ENCODE data around the gene TMC7.
"Not testable (repeated sequence)": the region's sequence is repeated elsewhere in the genome, so short reads cannot be mapped to it uniquely, and the experiment has no call there.

TMC7 gene

DNA sequence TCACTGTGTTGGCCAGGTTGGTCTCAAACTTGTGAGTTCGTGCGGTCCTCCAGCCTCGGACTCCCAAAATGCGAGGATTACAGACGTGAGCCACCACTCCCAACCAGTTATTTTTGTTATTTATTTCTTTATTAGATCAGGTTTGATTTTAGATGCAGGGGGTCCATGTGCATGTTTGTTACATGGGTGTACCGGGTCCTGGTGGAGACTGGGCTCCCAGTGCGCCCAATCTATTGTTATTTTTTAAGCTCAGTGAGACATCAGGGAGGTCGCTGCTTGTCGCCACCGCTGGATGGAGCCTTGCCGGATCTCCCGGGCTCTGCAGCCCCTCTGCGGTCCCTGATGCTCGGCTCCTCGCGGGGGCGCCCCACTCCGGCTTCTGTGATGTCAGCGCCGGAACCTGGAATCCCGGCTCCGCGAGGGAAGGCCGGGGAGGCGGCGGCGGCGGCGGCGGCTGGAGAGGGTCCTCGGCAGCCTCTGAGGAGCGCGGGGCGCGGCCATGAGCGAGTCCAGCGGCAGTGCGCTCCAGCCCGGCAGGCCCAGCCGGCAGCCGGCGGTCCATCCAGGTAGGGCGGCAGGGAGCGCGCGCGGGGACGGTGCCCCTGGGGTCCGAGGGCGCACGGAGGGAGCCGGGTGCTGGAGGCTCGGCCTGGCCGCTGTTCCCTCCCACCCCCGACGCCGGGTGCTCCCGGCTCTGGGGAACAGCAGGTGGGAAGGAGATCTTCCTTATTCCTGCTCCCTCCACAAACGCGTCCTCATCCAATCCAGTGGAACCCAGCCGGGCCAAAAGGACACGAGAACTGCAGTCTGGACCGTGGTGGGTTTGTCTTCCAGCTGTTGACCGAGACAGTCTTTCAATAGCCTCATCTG, at the start of gene TMC7:
TSS of gene TMC7 (plus strand) at position 370 of the 870 bp plus-strand sequence. CDS start at position 500, 130 bp downstream.
- DNase-seq (ENCODE audit: low read depth in 4 of 4, low spot score in 1 of 4), result peak in 1 of 4 experiments; percentile 44

- no peak for DNase-seq (ENCODE audit: low read depth in 4 of 4, low spot score in 1 of 4)
These were observed 46.9 kb upstream of the TMC7 start for GRCh38 chr16:18936727-18937340.

DNA sequence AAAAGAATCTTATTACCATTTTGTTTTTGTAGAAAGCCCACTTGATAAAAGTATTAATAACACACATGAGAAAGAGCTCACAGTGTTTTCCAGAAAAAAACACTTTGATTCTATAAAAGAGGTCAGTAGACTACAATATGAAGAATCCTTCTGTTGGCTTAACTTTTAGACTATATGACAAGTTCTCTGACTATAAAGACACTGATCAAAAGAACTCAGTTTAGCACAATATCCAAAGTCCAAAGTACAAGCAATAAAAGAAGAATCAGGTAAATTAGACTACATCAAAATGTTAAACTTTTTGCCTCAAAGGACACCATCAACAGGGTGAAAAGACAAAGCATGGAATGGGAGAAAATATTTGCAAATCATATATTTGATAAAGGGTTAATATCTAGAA, 46.3 kb upstream of the TMC7 start:
- DNase-seq (ENCODE audit: low read depth in 4 of 4, low spot score in 1 of 4), result no peak

DNA sequence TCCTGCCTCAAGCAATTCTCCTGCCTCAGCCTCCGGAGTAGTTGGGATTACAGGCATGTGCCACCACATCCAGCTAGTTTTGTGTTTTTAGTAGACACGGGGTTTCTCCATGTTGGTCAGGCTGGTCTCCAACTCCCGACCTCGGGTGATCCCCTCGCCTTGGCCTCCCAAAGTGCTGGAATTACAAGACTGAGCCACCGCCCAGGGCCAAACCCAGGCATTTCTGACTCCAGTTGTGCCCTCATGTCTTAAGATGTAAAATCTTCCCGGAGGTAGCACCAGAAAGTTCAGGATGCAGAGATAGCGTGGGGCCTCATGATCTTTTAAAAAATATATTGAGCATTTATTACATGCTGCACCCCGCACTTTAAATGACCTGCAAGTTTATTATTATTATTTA, 44.7 kb upstream of the TMC7 start:
- DNase-seq (ENCODE audit: low read depth in 4 of 4, low spot score in 1 of 4), result no peak

- no peak for DNase-seq (ENCODE audit: low read depth in 4 of 4, low spot score in 1 of 4)
These were observed 42.3 kb upstream of the TMC7 start for GRCh38 chr16:18941471-18941870.

DNA sequence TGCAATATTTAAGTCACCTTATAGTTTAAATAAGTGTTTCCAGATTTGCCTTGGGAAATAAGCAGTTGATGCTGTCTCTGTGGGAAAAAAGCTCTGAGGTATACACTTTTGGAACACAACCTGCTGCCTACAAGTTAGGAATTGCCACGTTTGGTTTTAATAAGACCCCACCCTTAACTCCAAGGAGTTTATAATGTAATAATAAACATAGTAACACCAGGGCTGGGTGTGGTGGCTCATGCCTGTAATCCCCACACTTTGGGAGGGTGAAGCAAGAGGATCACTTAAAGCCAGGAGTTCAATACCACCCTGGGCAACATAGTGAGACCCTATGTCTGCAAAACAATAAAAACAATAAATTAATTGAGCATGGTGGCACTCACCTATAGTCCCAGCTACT, 41.7 kb upstream of the TMC7 start:
- DNase-seq (ENCODE audit: low read depth in 4 of 4, low spot score in 1 of 4), result no peak

DNA sequence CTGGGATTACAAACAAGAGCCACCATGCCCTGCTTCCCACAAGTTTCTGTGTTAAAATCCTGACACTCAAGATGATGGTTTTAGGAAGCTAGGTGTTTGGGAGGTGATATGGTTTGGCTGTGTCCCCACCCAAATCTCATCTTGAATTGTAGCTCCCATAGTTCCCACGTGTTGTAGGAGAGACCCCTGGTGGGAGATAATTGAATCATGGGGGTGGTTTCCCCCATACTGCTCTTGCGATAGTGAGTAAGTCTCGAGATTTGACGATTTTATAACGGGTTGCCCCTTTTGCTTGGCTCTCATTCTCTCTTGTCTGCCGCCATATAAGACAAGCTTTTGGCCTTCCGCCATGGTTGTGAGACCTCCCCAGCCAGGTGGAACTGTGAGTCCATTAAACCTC, 40.3 kb upstream of the TMC7 start:
- no peak for DNase-seq (ENCODE audit: low read depth in 4 of 4, low spot score in 1 of 4)

DNA sequence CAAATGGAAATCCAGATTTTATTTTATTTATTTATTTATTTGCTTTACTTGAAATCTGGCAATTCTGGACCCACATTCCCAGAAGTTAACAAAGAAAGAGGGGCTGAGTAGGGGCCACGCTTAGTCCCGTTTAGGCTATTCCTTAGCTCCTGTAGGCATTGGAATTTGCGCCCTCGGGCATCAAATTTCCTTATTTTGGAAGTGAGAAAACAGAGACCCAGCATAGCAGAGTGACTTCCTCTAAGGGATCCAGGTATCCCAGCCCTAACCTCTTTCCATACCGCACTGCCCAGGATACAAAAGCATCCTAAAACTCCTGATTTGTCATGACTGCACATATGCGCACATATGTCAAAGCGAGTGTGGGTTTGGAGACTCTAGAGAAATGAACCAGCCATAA, 38.5 kb upstream of the TMC7 start:
- DNase-seq (ENCODE audit: low read depth in 4 of 4, low spot score in 1 of 4), result no peak

- DNase-seq (ENCODE audit: low read depth in 4 of 4, low spot score in 1 of 4), result no peak
These were observed 35.2 kb upstream of the TMC7 start for GRCh38 chr16:18948372-18949020.

GRCh38 chr16:18950469-18951185, 33.1 kb upstream of the TMC7 start:
- DNase-seq (ENCODE audit: low read depth in 4 of 4, low spot score in 1 of 4), result no peak

- no peak for DNase-seq (ENCODE audit: low read depth in 4 of 4, low spot score in 1 of 4)
These were observed 30.2 kb upstream of the TMC7 start for GRCh38 chr16:18953547-18953946.

DNA sequence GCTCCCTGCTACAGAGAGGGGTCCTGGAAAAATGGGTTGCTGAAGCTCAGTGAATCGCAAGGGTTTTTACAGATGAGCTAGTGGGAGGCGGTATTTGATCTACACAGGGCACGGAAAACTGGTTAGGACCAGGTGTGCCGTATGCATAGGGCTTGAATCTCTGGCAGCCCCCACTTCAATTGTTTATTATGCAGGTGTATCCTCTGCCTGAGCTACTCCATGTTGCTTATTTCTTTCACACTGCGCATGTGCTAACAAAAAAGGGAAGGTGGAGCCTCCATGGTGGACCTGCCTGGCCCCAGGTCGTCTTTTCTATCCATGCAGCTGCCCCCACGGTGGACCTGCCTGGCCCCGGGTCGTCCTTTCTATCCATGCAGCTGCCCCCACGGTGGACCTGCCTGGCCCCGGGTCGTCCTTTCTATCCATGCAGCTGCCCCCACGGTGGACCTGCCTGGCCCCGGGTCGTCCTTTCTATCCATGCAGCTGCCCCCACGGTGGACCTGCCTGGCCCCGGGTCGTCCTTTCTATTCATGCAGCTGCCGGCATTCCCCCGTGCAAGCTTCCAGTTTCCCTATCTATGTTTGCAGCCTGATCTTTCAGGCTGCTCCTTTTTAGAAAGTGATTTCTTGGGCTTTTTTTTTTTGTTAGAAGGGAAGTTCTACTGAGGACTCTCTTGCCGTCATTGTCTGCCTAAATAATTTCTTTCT, 27.7 kb upstream of the TMC7 start:
- not testable (repeated sequence) for DNase-seq (ENCODE audit: low read depth in 4 of 4, low spot score in 1 of 4)

DNA sequence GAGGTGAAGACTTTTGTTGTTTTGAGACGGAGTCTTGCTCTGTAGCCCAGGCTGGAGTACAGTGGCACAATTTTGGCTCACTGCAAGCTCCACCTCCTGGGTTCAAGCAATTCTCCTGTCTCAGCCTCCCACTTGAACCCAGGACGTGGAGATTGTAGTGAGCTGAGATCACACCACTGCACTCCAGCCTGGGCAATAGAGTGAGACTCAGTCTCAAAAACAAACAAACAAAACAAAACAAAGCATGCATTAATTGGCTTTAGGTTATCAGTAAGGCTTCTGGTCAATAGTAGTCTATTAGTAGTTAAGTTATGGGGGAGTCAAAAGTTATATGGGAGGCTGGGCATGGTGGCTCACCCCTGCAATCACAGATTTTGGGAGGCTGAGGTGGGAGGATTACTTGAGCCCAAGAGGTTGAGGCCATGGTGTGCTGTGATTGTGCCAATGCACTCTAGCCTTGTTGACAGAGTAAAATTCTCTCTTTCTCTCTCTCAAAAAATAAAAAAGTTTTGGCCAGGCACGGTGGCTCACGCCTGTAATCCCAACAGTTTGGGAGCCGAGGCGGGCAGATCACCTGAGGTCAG, 27.0 kb upstream of the TMC7 start:
- not testable (repeated sequence) for DNase-seq (ENCODE audit: low read depth in 4 of 4, low spot score in 1 of 4)

DNA sequence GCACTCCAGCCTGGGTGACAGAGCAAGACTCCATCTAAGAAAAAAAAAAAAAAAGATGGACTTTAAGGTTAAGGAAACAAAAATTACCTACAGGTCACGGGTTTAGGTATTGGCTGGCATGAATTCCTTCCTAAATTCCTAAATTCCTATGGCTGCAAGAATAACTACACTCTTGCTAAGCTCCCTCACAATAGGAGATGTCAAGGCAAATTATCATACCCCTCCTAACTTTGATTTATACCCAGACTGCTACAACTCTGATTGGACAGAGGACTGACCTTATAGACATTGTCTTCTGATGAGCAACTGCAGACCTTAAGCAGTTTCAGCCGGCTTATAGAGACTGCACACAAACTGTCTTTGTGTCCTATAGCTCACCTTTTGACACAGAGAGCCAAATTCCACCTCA, 25.1 kb upstream of the TMC7 start:
- no peak for DNase-seq (ENCODE audit: low read depth in 4 of 4, low spot score in 1 of 4)

DNA sequence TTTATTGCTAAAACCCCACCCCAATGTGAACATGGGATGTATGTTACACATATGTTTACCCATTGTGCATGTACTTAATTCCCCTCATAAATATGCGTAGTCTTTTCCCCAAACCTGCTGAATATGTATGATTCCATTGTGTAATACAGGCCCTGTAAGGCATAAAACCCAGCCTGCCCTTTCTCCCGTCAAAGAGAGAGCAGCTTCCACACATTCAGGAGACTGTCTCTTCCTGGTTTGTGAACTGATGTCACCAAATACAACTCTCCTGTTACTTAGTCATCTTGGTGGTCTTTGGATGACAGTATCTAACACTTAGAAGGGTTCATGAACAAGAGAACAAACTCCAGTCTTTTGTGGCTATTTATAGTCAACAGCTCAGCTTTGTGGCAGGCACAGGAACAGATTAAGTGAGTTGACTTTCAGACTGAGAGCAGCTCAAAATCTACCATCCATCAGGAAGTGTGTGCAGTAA, 24.7 kb upstream of the TMC7 start:
- DNase-seq (ENCODE audit: low read depth in 4 of 4, low spot score in 1 of 4), result no peak

DNA sequence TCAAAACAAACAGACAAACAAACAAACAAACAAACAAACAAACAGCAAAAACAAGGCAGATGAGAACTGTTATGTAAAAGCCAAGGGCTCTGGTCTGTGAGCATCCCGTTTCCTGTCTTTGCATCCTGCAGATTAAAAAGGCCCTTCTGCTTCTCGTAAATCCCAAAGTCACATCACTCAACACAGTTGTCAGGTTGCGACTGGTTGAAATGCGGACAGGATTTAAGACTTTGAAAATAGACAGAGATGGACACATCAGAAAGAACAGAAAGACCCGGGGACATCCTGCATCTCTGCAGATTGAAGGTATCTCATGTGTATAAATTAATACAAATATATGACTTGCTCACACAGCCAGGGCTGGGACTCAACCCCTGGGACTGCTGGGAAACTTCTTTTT, 18.2 kb upstream of the TMC7 start:
- DNase-seq (ENCODE audit: low read depth in 4 of 4, low spot score in 1 of 4), result no peak

GRCh38 chr16:18966791-18967190, 16.9 kb upstream of the TMC7 start:
- DNase-seq (ENCODE audit: low read depth in 4 of 4, low spot score in 1 of 4), result no peak

- DNase-seq (ENCODE audit: low read depth in 4 of 4, low spot score in 1 of 4), result peak; percentile 50 to 69 (median 68)
These were observed 14.5 kb upstream of the TMC7 start for GRCh38 chr16:18969050-18969854.

- no peak for DNase-seq (ENCODE audit: low read depth in 4 of 4, low spot score in 1 of 4)
These were observed 13.9 kb upstream of the TMC7 start for GRCh38 chr16:18969855-18970240.

GRCh38 chr16:18975109-18975508, 8.6 kb upstream of the TMC7 start:
- no peak for DNase-seq (ENCODE audit: low read depth in 4 of 4, low spot score in 1 of 4)
